NCI-H82 treated with DMSO at 0.1 percent for 48 hours (cell line): ENCODE results near the gene CLDN4.
"Not testable (repeated sequence)": the region's sequence is repeated elsewhere in the genome, so short reads cannot be mapped to it uniquely, and the experiment has no call there.

Experiments
- DNase-seq: peaks from one replicate; lab custom pipeline; 2025; ENCODE audit not compliant: unreplicated experiment; lab: John Stamatoyannopoulos, UW

CLDN4 gene

GRCh38 chr7:73823257-73823656 is 7.5 kb upstream of the CLDN4 start:
- DNase-seq = no peak

- no peak for DNase-seq
Measured at GRCh38 chr7:73823873-73824592, 6.8 kb upstream of the CLDN4 start.

- no peak for DNase-seq
Measured at GRCh38 chr7:73824986-73825385, 5.8 kb upstream of the CLDN4 start.

GRCh38 chr7:73827567-73828106 is 3.2 kb upstream of the CLDN4 start:
- no peak for DNase-seq

- peak; percentile 42 for DNase-seq
Measured at GRCh38 chr7:73828107-73828803, 2.5 kb upstream of the CLDN4 start.

- DNase-seq = no peak
Measured at GRCh38 chr7:73828972-73829371, 1.8 kb upstream of the CLDN4 start.

GRCh38 chr7:73829505-73829904 is 1.3 kb upstream of the CLDN4 start:
- no peak for DNase-seq

GRCh38 chr7:73829921-73830680 is 695 bp upstream of the CLDN4 start:
- no peak for DNase-seq

GRCh38 chr7:73831584-73831833 is 713 bp downstream of the CLDN4 start:
- no peak for DNase-seq

GRCh38 chr7:73831834-73832651 is 1.2 kb downstream of the CLDN4 start:
- DNase-seq = no peak

GRCh38 chr7:73832806-73833205 is 2.0 kb downstream of the CLDN4 start:
- DNase-seq = no peak

GRCh38 chr7:73833251-73833919 is 2.6 kb downstream of the CLDN4 start:
- DNase-seq = no peak

- no peak for DNase-seq
Measured at GRCh38 chr7:73834626-73835191, 3.9 kb downstream of the CLDN4 start.

- DNase-seq = not testable (repeated sequence)
Measured at GRCh38 chr7:73837167-73837566, 6.4 kb downstream of the CLDN4 start.

GRCh38 chr7:73838642-73839041 is 7.8 kb downstream of the CLDN4 start:
- DNase-seq = no peak

GRCh38 chr7:73839290-73839689 is 8.5 kb downstream of the CLDN4 start:
- no peak for DNase-seq

- DNase-seq = no peak
Measured at GRCh38 chr7:73839743-73840714, 9.2 kb downstream of the CLDN4 start.

GRCh38 chr7:73840715-73841379 is 10.1 kb downstream of the CLDN4 start:
- DNase-seq = no peak

GRCh38 chr7:73841689-73842066 is 10.9 kb downstream of the CLDN4 start:
- DNase-seq = no peak
